Neural cell (in vitro differentiated cells): ENCODE measurements around the gene PCYT1A. TPM values are rescaled to one million over a fixed set of nuclear protein-coding genes. Genes with fewer than 3 reads are reported as not detected.

Experiments used
- H2AFZ ChIP-seq: fragments of 200-600, 300-800 bp; sonication (generic), shearing (Covaris generic); 2 replicates; pipeline ENCODE4 v1.6.0; 2014; ENCODE audit warnings: low read depth, mild to moderate bottlenecking, antibody characterized with exemption, low read length, moderate library complexity
- H3F3A ChIP-seq: fragments of 200-600 bp; shearing (Covaris generic); 2 replicates; pipeline ENCODE4 v1.6.1; 2016; ENCODE audit warnings: mild to moderate bottlenecking, moderate library complexity, mixed read lengths, antibody characterized with exemption, low read length; ENCODE audit not compliant: insufficient read depth, poor library complexity, severe bottlenecking
- H3K27ac ChIP-seq: fragments of 200-600, 300-800 bp; sonication (generic), shearing (Covaris generic); 2 replicates; pipeline ENCODE4 v1.5.1; 2014; ENCODE audit warnings: mild to moderate bottlenecking, low read length, moderate library complexity
- H3K27me3 ChIP-seq: fragments of 300-800, 200-600 bp; sonication (generic), shearing (Covaris generic); 2 replicates; pipeline ENCODE4 v1.6.0; 2014; ENCODE audit warnings: mild to moderate bottlenecking, low read depth, low read length, moderate library complexity; ENCODE audit not compliant: insufficient read depth
- H3K36me3 ChIP-seq: fragments of 300-800, 200-600 bp; sonication (generic), shearing (Covaris generic); 2 replicates; pipeline ENCODE4 v1.5.1; 2014; ENCODE audit warnings: mild to moderate bottlenecking, antibody characterized with exemption, low read length, moderate library complexity; ENCODE audit not compliant: insufficient read depth
- H3K4me2 ChIP-seq: fragments of 300-800, 200-600 bp; sonication (generic), shearing (Covaris generic); 2 replicates; pipeline ENCODE4 v1.6.0; 2014; ENCODE audit warnings: mild to moderate bottlenecking, low read length
- H3K4me3 ChIP-seq: fragments of 300-800, 200-600 bp; sonication (generic), shearing (Covaris generic); 2 replicates; pipeline ENCODE4 v1.5.1; 2014; ENCODE audit warnings: mild to moderate bottlenecking, low read length, moderate library complexity
- H3K79me2 ChIP-seq: fragments of 200-600 bp; shearing (Covaris generic); replicated peaks from 2 replicates; pipeline ENCODE4 v1.6.0; 2014; ENCODE audit warnings: mild to moderate bottlenecking, low read length, moderate library complexity; ENCODE audit not compliant: insufficient read depth
- H3K9ac ChIP-seq: fragments of 300-800, 200-600 bp; sonication (generic), shearing (Covaris generic); 2 replicates; pipeline ENCODE4 v1.6.1; 2016; ENCODE audit warnings: mild to moderate bottlenecking, low read length, mixed read lengths
- H3K9me2 ChIP-seq: fragments of 200-600 bp; shearing (Covaris generic); 2 replicates; pipeline ENCODE4 v1.6.1; 2016; ENCODE audit warnings: mild to moderate bottlenecking, low read length, mixed read lengths; ENCODE audit not compliant: insufficient read depth
- H3K9me3 ChIP-seq: fragments of 200-600, 300-800 bp; sonication (generic), shearing (Covaris generic); 2 replicates; pipeline ENCODE4 v1.6.1; 2016; ENCODE audit warnings: mild to moderate bottlenecking, mixed run types, low read length, moderate library complexity, mixed read lengths
- H4K20me1 ChIP-seq: fragments of 200-600 bp; shearing (Covaris generic); 2 replicates; pipeline ENCODE4 v1.6.1; 2016; ENCODE audit warnings: mild to moderate bottlenecking, mixed run types; ENCODE audit not compliant: insufficient read depth
- EP300 ChIP-seq: fragments of 450-650 bp; conservative IDR thresholded peaks from 2 replicates; pipeline ENCODE4 v1.6.1; 2014; ENCODE audit warnings: antibody characterized with exemption, mild to moderate bottlenecking, moderate library complexity; ENCODE audit not compliant: poor library complexity, severe bottlenecking
- EZH2 ChIP-seq: fragments of 200-600, 300-800 bp; shearing (Covaris generic), sonication (generic); IDR thresholded peaks from 2 replicates; pipeline ENCODE4 v1.6.1; 2014; ENCODE audit warnings: antibody characterized with exemption, low read length, borderline replicate concordance, mild to moderate bottlenecking; ENCODE audit not compliant: insufficient read depth, poor library complexity, severe bottlenecking
- MXI1 ChIP-seq: fragments of 450-650 bp; conservative IDR thresholded peaks from 2 replicates; pipeline ENCODE4 v1.6.1; 2014; ENCODE audit warnings: antibody characterized with exemption, mild to moderate bottlenecking; ENCODE audit not compliant: poor library complexity, severe bottlenecking
- POLR2AphosphoS5 ChIP-seq: IDR thresholded peaks from 2 replicates; pipeline ENCODE4 v1.6.1; 2012
- RAD21 ChIP-seq: fragments of 450-650 bp; conservative IDR thresholded peaks from 2 replicates; pipeline ENCODE4 v1.6.1; 2014; ENCODE audit warnings: antibody characterized with exemption, mild to moderate bottlenecking, moderate library complexity
- SMC3 ChIP-seq: fragments of 450-650 bp; conservative IDR thresholded peaks from 2 replicates; pipeline ENCODE4 v1.6.1; 2014; ENCODE audit warnings: antibody characterized with exemption, mild to moderate bottlenecking, moderate library complexity; ENCODE audit not compliant: poor library complexity
- TAF1 ChIP-seq: IDR thresholded peaks from 2 replicates; pipeline ENCODE4 v1.6.1; 2012; ENCODE audit warnings: low read depth
- polyA plus RNA-seq: library from polyadenylated mRNA; depleted of rRNA; stranded (reverse); fragments of >200 nt; gene quantifications from 2 replicates; pipeline ENCODE4 v1.2.3, GENCODE V29; 2014
- TF ChIP-seq, protein P1 (sequence below): fragments of 450-650 bp; IDR thresholded peaks from 2 replicates; pipeline ENCODE4 v1.5.1; 2014; ENCODE audit warnings: antibody characterized with exemption, mild to moderate bottlenecking, moderate library complexity; ENCODE audit not compliant: poor library complexity, severe bottlenecking
- TF ChIP-seq, protein P2 (sequence below): IDR thresholded peaks from 2 replicates; pipeline ENCODE4 v1.6.1; 2012; ENCODE audit warnings: borderline replicate concordance

Gene PCYT1A
- polyA plus RNA-seq, 1 donor from 2014 or later = 21.7 TPM

DNA sequence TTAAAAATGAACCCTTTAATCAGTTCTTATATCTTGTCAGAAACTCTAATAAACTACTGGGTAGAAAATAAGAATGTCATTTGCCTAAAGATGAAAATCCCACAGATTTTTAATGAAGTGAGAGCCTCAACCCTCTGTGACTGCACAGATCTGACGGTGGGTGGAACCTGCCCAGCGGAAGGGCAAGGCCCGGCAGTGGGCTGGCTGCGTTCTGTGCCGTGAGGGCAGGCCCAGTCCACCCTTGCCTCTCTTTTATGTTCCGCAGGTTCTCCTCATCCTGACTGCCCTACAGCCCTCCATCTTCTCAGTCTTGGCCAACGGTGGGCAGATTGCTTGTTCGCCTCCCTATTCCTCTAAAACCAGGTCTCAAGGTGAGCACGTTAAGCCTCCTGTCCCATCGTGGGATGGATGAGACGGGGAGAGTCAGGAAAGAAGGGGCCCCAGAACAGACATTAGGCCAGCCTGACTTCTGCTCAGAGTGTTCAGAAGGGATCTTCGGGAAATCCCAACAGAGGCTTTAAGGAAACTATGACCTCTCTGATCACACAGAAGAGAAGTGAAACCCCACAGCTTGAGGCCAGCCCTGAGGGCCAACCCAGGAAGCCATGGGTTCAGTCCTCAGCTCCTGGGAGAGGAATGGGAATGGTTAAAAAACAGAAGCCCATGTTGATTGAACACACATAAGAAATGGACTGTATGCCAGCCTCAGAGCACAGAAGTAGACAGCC lies 55.2 kb downstream of the PCYT1A start:
- H3K79me2 ChIP-seq = no peaks in the 10 kb centered on the region
- no peak overlapping the region for H3K4me3 ChIP-seq
- H3F3A ChIP-seq = no peaks in the 10 kb centered on the region
- no peaks in the 10 kb centered on the region for H3K9me3 ChIP-seq
- H3K27me3 ChIP-seq = no peaks in the 10 kb centered on the region
- H3K9me2 ChIP-seq = no peaks in the 10 kb centered on the region
- H3K9ac ChIP-seq = no peak overlapping the region
- H3K36me3 ChIP-seq = no peaks in the 10 kb centered on the region
- no peaks in the 10 kb centered on the region for H4K20me1 ChIP-seq
- no peak overlapping the region for H2AFZ ChIP-seq
- no peak overlapping the region for H3K4me2 ChIP-seq
- TF ChIP-seq TAF1 (no peak), EP300 (no peak), MXI1 (no peak), POLR2AphosphoS5 (no peak), EZH2 (no peak), SMC3 (no peak), RAD21 (no peak)
- TF ChIP-seq, protein P1, sequence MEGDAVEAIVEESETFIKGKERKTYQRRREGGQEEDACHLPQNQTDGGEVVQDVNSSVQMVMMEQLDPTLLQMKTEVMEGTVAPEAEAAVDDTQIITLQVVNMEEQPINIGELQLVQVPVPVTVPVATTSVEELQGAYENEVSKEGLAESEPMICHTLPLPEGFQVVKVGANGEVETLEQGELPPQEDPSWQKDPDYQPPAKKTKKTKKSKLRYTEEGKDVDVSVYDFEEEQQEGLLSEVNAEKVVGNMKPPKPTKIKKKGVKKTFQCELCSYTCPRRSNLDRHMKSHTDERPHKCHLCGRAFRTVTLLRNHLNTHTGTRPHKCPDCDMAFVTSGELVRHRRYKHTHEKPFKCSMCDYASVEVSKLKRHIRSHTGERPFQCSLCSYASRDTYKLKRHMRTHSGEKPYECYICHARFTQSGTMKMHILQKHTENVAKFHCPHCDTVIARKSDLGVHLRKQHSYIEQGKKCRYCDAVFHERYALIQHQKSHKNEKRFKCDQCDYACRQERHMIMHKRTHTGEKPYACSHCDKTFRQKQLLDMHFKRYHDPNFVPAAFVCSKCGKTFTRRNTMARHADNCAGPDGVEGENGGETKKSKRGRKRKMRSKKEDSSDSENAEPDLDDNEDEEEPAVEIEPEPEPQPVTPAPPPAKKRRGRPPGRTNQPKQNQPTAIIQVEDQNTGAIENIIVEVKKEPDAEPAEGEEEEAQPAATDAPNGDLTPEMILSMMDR = no peak
- TF ChIP-seq, protein P2, sequence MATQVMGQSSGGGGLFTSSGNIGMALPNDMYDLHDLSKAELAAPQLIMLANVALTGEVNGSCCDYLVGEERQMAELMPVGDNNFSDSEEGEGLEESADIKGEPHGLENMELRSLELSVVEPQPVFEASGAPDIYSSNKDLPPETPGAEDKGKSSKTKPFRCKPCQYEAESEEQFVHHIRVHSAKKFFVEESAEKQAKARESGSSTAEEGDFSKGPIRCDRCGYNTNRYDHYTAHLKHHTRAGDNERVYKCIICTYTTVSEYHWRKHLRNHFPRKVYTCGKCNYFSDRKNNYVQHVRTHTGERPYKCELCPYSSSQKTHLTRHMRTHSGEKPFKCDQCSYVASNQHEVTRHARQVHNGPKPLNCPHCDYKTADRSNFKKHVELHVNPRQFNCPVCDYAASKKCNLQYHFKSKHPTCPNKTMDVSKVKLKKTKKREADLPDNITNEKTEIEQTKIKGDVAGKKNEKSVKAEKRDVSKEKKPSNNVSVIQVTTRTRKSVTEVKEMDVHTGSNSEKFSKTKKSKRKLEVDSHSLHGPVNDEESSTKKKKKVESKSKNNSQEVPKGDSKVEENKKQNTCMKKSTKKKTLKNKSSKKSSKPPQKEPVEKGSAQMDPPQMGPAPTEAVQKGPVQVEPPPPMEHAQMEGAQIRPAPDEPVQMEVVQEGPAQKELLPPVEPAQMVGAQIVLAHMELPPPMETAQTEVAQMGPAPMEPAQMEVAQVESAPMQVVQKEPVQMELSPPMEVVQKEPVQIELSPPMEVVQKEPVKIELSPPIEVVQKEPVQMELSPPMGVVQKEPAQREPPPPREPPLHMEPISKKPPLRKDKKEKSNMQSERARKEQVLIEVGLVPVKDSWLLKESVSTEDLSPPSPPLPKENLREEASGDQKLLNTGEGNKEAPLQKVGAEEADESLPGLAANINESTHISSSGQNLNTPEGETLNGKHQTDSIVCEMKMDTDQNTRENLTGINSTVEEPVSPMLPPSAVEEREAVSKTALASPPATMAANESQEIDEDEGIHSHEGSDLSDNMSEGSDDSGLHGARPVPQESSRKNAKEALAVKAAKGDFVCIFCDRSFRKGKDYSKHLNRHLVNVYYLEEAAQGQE = no peak
- H3K27ac ChIP-seq = no peak overlapping the region

DNA sequence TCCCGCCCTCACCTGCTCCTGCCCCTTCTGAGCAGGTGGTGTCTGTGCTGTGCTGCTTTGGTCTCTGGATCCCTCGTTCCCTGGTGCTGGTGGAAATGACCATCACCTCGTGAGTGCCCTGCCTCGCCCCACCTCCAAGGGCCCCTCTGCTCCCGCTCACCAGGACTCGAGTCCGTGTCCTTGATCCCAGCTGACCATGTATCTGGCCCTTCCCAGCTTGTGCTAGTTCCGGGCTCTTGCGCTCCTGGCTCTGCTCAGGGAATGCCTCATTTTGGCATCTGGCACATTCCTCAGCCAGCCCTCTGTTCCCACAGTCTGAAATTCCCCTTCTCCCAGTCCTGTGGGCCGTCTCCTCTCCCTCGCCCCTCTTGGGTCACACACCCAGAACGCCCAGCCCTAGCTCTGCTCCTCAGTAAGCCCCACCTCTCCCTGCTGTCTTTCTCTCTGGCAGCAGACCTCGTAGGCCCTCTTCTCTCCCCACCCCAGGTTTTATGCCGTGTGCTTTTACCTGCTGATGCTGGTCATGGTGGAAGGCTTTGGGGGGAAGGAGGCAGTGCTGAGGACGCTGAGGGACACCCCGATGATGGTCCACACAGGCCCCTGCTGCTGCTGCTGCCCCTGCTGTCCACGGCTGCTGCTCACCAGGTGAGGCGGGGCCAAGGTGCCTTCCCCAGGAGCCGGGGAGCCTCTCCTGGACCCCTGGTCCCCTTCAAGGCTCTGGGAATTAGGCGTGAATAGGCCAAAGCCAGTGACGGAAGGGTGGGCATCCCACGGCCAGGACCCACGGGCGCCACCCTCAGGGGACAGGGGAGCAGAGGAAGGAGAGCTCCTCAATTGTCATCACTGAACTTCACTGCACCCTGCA lies 59.7 kb downstream of the PCYT1A start:
- H3K79me2 ChIP-seq = no peaks in the 10 kb centered on the region
- no peak overlapping the region for H3K4me2 ChIP-seq
- H3K27ac ChIP-seq = no peak overlapping the region
- H3K9ac ChIP-seq = no peak overlapping the region
- H2AFZ ChIP-seq = no peak overlapping the region
- no peaks in the 10 kb centered on the region for H4K20me1 ChIP-seq
- no peaks in the 10 kb centered on the region for H3K9me3 ChIP-seq
- H3K27me3 ChIP-seq = no peaks in the 10 kb centered on the region
- TF ChIP-seq, protein P2 = no peak
- no peak for TF ChIP-seq EZH2
- no peak for TF ChIP-seq MXI1
- TF ChIP-seq TAF1 = no peak
- TF ChIP-seq, protein P1 = no peak
- TF ChIP-seq POLR2AphosphoS5 = no peak
- TF ChIP-seq EP300 = no peak
- no peak for TF ChIP-seq RAD21
- TF ChIP-seq SMC3 = no peak
- H3K4me3 ChIP-seq = no peak overlapping the region
- H3F3A ChIP-seq = no peaks in the 10 kb centered on the region
- no peaks in the 10 kb centered on the region for H3K9me2 ChIP-seq
- H3K36me3 ChIP-seq = no peaks in the 10 kb centered on the region
